ENCODE measurements around the gene ZNF124.
"Not testable (repeated sequence)": the region's sequence is repeated elsewhere in the genome, so short reads cannot be mapped to it uniquely, and the experiment has no call there.

The ZNF124 gene

GRCh38 chr1:247171443-247171842, 377 bp downstream of the ZNF124 start:
- not testable (repeated sequence) for DNase-seq

- no peak for DNase-seq
Observed at GRCh38 chr1:247165674-247166073, 6.1 kb downstream of the ZNF124 start.

- no peak for DNase-seq
Observed at GRCh38 chr1:247164694-247165093, 7.1 kb downstream of the ZNF124 start.

- DNase-seq, result no peak
Observed at GRCh38 chr1:247156787-247157232, 15.0 kb downstream of the ZNF124 start.

GRCh38 chr1:247147781-247148180, 24.0 kb downstream of the ZNF124 start:
- no peak for DNase-seq

GRCh38 chr1:247147120-247147519, 24.7 kb downstream of the ZNF124 start:
- DNase-seq, result not testable (repeated sequence)

- DNase-seq, result no peak
Observed at GRCh38 chr1:247146671-247147070, 25.1 kb downstream of the ZNF124 start.

- no peak for DNase-seq
Observed at GRCh38 chr1:247145279-247145678, 26.5 kb downstream of the ZNF124 start.

GRCh38 chr1:247139557-247139956, 32.3 kb downstream of the ZNF124 start:
- DNase-seq, result not testable (repeated sequence)

- no peak for DNase-seq
Observed at GRCh38 chr1:247131236-247131635, 40.6 kb downstream of the ZNF124 start.

GRCh38 chr1:247127519-247128282, 44.1 kb downstream of the ZNF124 start:
- not testable (repeated sequence) for DNase-seq

GRCh38 chr1:247126601-247127000, 45.2 kb downstream of the ZNF124 start:
- not testable (repeated sequence) for DNase-seq

- DNase-seq, result not testable (repeated sequence)
Observed at GRCh38 chr1:247126166-247126565, 45.7 kb downstream of the ZNF124 start.

GRCh38 chr1:247121382-247121781, 50.4 kb downstream of the ZNF124 start:
- DNase-seq, result no peak

- DNase-seq, result not testable (repeated sequence)
Observed at GRCh38 chr1:247120408-247120668, 51.5 kb downstream of the ZNF124 start.

- no peak for DNase-seq
Observed at GRCh38 chr1:247119600-247120407, 52.0 kb downstream of the ZNF124 start.

GRCh38 chr1:247118946-247119446, 52.8 kb downstream of the ZNF124 start:
- peak; percentile 50 for DNase-seq

- no peak for DNase-seq
Observed at GRCh38 chr1:247115545-247115944, 56.3 kb downstream of the ZNF124 start.

GRCh38 chr1:247115141-247115510, 56.7 kb downstream of the ZNF124 start:
- DNase-seq, result no peak

- no peak for DNase-seq
Observed at GRCh38 chr1:247114351-247115140, 57.3 kb downstream of the ZNF124 start.

- DNase-seq, result no peak
Observed at GRCh38 chr1:247113733-247114271, 58.0 kb downstream of the ZNF124 start.

GRCh38 chr1:247113094-247113497, 58.7 kb downstream of the ZNF124 start:
- DNase-seq, result no peak

GRCh38 chr1:247112479-247112781, 59.4 kb downstream of the ZNF124 start:
- no peak for DNase-seq

Measured in NCI-H1048 (cell line).